Endometrial microvascular endothelial cells (primary cell): ENCODE data around the gene VGLL4. TPM values are rescaled to one million over a fixed set of nuclear protein-coding genes. Genes with fewer than 3 reads are reported as not detected.

ENCODE experiments used
- in situ Hi-C: cut with HindIII; loops from 2 replicates; pipeline ENCODE4 v1.10.0; 2017; ENCODE audit warnings: low sequenced_read_pairs, low pct_unique_long_range_greater_than_20kb; ENCODE audit errors: inconsistent ontology term
- total RNA-seq: library from RNA; depleted of rRNA; stranded (reverse); fragments of >200 nt; gene quantifications from one replicate; pipeline ENCODE4 v1.2.3, GENCODE V29; 2015; ENCODE audit errors: inconsistent ontology term

VGLL4 gene
- total RNA-seq, 1 donor from 2014 or later: 14.4 TPM

- in situ Hi-C loops: no loop called here
Measured at GRCh38 chr3:11562277-11562881, 81.3 kb downstream of the VGLL4 start.

- in situ Hi-C loops: no loop called here
Measured at GRCh38 chr3:11560746-11561145, 83.0 kb downstream of the VGLL4 start.

GRCh38 chr3:11559816-11560633 is 83.7 kb downstream of the VGLL4 start:
- in situ Hi-C loops: no loop called here

- in situ Hi-C loops: no loop called here
Measured at GRCh38 chr3:11558918-11559815, 84.5 kb downstream of the VGLL4 start.

GRCh38 chr3:11558411-11558903 is 85.3 kb downstream of the VGLL4 start:
- in situ Hi-C loops: no loop called here

- in situ Hi-C loops: no loop called here
Measured at GRCh38 chr3:11558002-11558401, 85.7 kb downstream of the VGLL4 start.

- in situ Hi-C loops: no loop called here
Measured at GRCh38 chr3:11556851-11557644, 86.7 kb downstream of the VGLL4 start.

GRCh38 chr3:11555881-11556633 is 87.7 kb downstream of the VGLL4 start:
- in situ Hi-C loops: no loop called here

- in situ Hi-C loops: no loop called here
Measured at GRCh38 chr3:11555211-11555782, 88.4 kb downstream of the VGLL4 start.

- in situ Hi-C loops: no loop called here
Measured at GRCh38 chr3:11554666-11555065, 89.0 kb downstream of the VGLL4 start.

GRCh38 chr3:11554236-11554610 is 89.5 kb downstream of the VGLL4 start:
- in situ Hi-C loops: no loop called here

GRCh38 chr3:11553436-11554235 is 90.1 kb downstream of the VGLL4 start:
- in situ Hi-C loops: no loop called here

GRCh38 chr3:11552289-11553264 is 91.1 kb downstream of the VGLL4 start:
- in situ Hi-C loops: no loop called here

GRCh38 chr3:11551036-11551435 is 92.7 kb downstream of the VGLL4 start:
- in situ Hi-C loops: no loop called here

- in situ Hi-C loops: no loop called here
Measured at GRCh38 chr3:11549580-11550140, 94.1 kb downstream of the VGLL4 start.

- in situ Hi-C loops: no loop called here
Measured at GRCh38 chr3:11548721-11549131, 95.0 kb downstream of the VGLL4 start.
